Stimulated activated CD4-positive, alpha-beta T cell treated with anti-CD3 and anti-CD28 coated beads, Interleukin-15, amount 100 ng/mL, for 48 hours (primary cell): ENCODE data around the gene GYG2.
"Not testable (repeated sequence)": the region's sequence is repeated elsewhere in the genome, so short reads cannot be mapped to it uniquely, and the experiment has no call there.

Experiments used
- DNase-seq, 2 donors: peaks; one replicate each; pipeline ENCODE4 v3.0.0-alpha.2; 2020; ENCODE audit warnings: low read depth in 2 of 2

Gene GYG2

DNA sequence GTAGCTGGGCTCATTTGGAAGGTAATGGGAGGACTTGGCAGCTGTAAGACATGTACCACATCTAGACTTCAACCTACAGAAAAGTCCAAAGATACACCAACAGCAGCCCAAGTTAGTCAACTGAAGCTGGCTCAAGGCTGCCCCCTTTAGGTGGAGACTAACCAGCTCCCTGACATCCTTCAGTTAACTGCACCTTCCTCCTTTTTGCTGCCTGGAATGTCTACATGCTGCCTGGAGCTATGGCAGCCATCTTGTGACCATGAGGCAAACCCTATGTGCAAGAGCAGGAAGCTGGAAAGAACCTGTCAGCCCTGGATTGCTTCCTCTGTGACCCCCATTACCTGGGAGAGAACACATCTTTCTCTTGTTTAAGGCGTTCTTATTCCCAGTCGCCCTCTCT lies 74.6 kb downstream of the GYG2 start:
- no peak for DNase-seq

DNA sequence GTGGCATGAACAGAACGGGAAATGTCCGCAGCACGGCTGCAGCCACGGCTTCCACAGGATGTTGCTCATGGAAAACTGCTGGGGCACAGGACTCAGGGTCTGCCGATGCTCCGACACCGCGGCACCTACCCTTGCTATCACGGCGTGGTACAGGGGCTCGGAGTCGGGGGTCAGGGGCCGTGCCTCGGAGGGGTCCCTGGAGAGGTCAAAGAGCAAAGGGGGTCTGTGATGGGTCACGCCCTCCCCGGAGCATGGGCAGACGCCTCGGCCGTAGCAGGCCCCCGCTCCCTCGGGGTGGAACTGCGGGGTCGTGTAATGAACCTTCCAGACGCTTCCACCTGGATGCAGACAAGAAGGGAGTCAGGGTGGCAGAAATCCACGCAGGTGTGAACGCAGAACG lies 78.6 kb downstream of the GYG2 start:
- DNase-seq: no peak

DNA sequence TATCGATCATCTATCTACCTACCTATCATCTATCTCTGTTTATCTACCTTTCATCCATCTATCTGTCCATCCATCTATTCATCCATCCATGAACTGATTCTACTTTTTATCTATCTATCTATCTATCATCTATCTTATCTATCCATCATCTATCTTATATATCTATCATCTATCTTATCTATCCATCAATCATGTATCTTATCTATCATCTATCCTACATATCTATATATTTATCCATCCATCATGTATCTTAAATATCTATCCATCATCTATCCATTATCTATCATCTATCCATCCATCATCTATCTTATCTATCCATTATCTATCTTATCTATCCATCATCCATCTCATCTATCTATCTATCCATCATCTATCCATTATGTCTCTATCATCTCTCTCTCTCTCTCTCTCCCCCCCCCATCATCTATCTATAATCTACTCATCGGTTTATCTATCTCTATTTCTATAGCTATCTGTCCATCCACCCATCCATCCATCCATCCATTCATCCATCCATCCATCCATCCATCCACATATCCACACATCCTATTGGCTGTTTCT lies 79.5 kb downstream of the GYG2 start:
- DNase-seq: no peak

DNA sequence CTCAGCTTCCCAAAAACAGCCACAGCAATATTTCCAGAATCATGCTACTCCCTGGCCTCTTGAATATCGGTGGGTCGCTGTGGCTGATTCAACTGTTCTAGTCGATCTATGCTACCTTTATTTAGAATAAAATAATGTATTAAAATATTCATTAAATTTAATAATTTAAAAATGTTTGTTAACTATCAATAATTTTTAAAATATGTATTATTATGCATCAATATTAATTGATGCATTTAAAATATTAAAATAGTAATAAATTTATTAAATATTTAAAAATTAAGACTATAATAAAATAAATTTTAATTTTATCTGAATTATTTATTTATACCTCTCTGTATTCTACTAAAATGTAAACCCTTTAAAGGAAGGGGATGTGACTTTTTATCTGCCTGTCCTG lies 81.4 kb downstream of the GYG2 start:
- DNase-seq: no peak

DNA sequence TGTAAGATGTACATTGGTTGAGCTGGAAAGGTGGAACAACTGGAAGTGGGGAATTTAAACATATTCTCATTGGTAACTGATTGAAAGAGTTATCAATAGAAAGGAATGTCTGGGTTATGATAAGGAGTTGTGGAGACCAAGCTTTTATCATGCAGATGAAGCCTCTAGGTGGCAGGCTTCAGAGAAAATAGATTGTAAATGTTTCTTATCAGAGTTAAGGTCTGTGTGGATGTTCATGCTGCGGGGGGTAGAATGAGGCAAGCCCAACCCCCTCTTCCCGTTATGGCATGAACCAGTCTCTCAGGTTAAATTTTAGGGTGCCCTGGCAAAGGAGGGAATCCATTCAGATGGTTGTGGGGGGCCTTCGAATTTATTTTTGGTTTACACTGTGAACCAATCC lies 84.4 kb downstream of the GYG2 start:
- DNase-seq: no peak

DNA sequence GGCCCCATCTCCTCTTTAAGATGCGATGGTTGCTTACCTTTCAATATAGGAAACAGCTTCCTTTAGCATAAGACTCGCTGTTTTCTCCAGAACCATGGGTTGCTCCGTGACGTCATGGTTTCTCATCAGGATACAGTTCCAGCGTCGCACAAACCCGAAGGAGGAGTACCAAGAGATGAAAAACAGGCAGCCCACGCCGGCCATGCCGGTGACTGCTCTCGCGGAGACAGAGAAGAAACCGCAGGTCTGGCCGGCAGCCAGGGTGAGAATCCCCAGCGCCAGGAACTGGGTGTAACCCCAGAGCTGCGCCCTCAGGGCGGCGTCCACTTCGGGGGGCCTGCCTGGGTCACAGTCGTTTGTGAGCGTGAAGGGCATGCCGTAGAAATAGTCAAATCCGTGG lies 89.0 kb downstream of the GYG2 start:
- DNase-seq: no peak

DNA sequence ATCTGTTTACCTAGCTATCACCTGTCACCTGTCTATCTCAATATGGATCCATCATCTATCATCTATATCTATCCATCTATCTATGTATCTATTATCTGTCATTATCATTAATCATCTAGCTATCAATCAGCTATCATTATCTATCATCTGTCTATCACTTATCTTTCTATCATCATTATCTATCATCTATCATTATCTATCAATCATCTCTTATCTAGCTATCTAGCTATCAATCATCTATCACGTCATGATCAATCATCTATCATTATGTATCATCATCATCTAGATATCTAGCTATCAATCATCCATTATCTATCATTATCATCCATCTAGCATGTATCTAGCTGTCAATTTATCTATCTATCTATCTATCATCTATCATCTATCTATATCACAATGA lies 92.5 kb downstream of the GYG2 start:
- DNase-seq: no peak

DNA sequence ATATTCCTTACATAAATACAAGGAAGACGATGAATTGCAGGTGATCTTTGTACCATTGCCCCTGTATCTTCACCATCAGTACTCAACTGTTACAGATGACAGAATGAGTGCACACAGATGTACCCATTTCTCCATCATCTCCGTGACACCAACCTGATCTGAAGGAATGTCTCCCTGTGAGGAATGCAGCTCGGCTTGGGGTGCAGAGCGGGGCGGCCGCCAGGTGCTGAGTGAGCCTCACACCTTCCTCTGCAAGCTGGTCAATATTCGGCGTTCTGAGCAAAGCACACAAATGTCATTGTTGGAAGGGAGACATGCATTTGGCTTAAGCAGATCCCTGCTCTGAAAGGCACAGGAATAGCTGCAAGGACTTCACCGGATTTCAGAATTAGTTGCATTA lies 93.0 kb downstream of the GYG2 start:
- DNase-seq: no peak

DNA sequence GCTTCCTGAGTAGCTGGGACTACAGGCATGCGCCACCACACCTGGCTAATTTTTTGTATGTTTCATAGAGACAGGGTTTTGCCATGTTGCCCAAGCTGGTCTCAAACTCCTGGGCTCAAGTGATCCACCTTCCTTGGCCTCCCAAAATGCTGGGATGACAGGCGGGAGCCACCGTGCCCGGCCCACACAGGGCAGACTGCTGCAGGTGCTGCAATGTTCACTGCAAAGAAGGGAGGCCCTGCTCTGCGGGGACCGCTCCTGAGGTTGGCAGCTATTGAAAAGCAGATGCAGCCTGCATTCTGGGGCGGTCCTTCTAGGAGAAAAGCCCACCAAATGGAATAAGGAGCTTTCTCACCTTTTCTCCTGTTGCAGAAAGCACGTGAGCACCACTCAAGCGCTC lies 95.4 kb downstream of the GYG2 start:
- DNase-seq: no peak

DNA sequence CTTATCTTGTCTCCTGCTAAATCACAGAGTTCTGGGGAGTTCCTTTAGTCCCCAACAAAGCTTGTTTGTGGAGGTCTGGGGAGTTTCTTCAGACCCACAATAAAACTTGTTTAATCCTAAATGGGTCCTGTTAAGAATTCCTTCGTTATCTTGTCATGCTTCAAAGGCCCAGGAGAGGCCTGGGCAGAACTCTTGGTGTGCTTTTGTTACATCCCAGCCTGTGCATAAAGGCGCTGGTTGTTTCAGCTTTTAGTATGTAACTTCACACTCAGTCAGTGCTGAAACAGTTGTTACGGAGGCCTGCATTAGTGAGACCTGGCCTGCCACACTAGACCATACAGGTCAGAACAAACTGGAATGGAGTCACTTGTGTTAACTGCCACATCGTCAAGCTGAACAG lies 97.5 kb downstream of the GYG2 start:
- not testable (repeated sequence) for DNase-seq

DNA sequence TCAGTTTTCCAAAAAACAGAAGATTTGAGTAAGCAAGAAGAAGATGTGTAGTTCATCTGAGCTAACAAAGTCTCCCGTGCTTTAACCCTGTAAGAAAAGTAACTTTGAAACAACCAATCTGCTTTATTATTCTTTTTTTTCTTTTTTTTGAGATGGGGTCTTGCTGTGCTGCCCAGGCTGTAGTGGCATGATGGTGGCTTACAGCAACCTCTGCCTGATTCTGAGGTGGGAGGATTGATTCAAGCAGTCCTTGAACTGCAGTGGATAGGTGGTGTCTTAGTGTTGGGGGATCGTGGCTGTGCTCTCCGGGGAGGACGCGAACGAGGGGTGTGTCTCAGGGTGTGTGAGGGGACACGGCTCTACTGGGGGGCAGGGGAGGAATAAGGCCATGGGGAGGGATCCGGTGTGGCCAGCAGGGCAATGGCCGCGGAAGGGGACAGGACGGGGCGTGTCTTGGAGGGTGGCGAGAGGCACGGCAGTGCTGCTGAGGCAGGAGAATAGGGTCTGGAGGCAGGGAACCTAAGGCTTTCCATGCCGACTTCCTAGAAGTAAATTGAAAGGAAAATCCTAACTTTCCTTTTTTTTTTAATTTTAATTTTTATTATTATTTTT lies 98.0 kb downstream of the GYG2 start:
- DNase-seq: no peak

DNA sequence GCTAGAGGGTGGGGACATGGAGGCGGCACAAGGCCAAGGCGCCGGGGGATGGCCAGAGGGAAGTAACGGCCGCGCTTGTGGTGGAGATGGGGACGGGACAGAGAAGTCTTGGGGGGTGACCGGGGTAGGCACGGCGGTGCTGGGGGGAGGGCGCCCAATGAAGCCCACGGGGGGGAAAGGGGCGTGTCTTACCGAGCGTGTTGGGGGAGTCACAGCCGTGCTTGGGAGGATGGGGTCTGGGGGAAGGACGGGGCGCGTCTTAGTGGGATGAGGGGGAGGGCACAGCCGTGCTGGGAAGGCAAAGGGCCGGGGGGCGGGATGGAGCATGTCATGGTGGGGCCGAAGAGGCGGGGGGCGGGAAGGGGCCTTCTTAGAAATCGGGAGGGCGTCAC lies 99.5 kb downstream of the GYG2 start:
- no peak for DNase-seq

DNA sequence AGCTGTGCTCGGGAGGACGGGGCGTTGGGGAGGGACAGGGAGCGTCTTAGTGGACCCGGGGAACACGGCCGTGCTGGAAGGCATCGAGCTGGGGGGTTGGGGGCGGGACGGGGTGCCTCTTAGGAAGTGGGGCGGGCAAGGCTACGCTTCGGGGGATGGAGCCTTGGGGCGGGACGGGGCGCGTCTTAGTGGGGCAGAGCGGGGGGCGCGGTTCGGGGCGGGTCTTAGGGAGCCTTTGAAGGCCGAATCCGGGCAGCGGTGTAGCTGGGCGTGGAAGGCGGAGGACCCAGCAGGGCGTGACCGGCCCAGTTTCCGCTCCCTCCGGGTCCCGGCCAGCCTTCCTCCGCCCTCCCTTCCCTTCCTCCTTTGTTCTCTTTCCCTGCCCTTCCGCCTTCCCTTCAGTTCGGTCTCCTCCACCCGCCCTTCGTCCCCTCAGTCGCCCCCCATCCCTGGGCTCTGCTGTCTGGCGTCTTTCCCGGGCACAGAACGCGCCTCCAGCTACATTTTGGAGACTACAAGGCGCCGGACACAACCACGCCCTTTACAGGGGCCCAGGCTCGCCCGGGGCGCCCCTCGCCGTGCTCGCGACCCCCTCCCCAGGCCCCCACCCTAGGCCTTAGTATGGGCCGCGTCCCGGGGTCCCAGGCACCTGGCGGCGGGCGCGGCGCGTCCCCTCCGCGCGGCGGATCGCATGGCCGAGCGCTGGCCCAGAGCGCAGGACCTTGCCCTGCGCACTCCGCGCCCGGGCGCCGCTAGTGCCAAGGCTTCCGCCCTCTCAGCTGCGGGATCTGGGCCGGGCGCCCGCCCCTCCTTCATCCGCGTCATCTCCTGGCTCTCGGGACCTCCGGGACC lies 100.1 kb downstream of the GYG2 start, which contains the start of gene ARSD:
TSS of gene ARSD (minus strand) at position 757 of the 852 bp plus-strand sequence. CDS start at position 693, 64 bp downstream.
- peak in 1 of 2 donors; percentile 22 for DNase-seq

DNA sequence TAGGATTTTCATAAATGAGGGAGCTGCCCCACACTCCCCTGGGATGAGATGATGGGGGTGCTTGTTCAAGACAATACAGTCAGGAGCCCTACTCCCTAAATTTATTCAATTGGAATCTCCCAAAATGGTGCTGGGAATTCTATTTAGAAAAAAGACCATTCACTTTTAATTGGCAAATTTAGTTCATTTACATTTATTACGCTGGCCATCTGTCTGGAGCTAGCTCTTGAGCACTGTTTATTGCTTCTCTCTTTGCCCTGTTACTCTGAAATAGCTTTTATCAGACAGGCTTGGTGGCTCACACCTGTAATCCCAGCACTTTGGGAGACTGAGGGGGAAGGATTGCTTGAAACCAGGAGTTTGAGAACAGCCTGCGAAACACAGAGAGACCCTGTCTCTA lies 102.4 kb downstream of the GYG2 start:
- no peak for DNase-seq

DNA sequence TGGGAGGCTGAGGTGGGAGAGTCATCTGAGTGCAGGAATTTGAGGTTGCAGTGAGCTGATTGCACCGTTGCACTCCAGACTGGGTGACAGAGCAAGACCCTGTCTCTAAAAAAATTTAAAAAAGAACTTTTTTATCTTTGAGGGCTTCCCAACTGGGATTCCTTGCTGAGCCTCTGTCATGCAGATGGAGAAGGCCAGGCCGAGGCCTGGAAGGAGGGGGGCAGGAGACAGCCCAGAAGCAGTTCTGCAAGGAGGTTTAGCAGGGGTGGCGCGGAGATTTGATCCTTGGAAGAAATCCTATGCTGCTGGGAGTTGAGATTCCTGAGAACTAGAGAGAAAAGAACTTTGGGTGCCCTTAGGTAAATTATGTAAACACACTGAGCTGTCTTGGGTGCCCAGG lies 102.9 kb downstream of the GYG2 start:
- no peak for DNase-seq
